ENCODE results near the gene COQ8B.

COQ8B gene

DNA sequence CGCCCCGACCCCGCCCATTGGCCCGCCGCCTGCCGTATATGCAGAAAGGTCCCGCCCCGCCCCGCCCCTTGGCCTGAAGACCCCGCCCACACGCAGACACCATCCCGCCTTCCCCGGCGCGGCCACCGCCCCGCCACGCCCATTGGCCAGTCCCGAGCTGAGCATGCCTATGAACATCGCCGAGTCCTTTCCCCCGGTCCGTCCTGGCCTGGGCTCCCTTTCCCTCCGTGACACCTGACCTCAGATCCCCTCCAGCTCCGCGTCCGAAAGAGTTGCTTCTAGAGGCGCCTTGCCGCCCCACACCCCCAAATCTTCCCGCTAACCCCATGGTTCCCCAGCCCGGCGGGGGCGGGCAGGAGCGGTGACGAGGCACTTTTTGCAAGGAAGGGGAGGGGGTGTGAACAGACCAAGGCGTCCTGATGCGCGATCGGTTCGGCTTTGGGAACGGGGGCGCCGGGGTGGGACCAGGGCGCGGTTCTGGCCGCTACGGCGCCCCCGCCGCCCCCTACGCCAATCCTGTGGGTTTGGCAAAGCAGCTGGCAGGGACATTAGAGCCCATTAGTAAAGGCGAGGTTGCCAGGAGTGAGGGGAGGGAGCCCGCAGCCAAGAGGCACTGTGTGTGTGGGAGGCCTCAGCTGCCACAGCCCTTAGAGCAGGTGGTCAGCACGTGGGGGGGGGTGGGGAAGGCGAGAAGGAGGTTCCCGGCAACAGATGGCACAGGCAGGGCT is 25.8 kb downstream of the COQ8B start:
- WGBS, 2 donors (ENCODE audit: extremely low coverage in 2 of 2, insufficient read length in 2 of 2, insufficient replicate concordance in 1 of 2), result no CpG with 5 or more reads among the region's 56 CpGs
- peak overlapping the region; percentile 61 to 63 for H3K4me3 ChIP-seq (ENCODE audit: low read length in 2 of 2)
- H2BK5ac ChIP-seq (ENCODE audit: low read length), result peak overlapping the region; percentile 93
- H3K27ac ChIP-seq (replicated peaks; ENCODE audit: low read length), result peak overlapping the region; percentile 50
- H4K91ac ChIP-seq (ENCODE audit: low read depth, low read length, poor library complexity), result no peak overlapping the region
- no peaks in the 10 kb centered on the region for H3K9me3 ChIP-seq (replicated peaks in 1 of 2; ENCODE audit: control insufficient read depth in 2 of 2, insufficient read depth in 1 of 2, low read depth in 1 of 2, low read length in 2 of 2)
- H2BK15ac ChIP-seq (ENCODE audit: low read length), result peak overlapping the region; percentile 70
- H3K79me1 ChIP-seq (ENCODE audit: low read depth, low read length), result peaks cover 10% of the 10 kb centered on the region
- H3K27me3 ChIP-seq (ENCODE audit: control insufficient read depth in 3 of 3, insufficient read depth in 3 of 3, low read depth in 1 of 3, low read length in 3 of 3), result no peaks in the 10 kb centered on the region
- peak overlapping the region; percentile 96 for H3K18ac ChIP-seq (ENCODE audit: low read length)
- H3K23ac ChIP-seq (ENCODE audit: low read depth, low read length, poor library complexity), result peak overlapping the region; percentile 65
- no peak overlapping the region for H3K4ac ChIP-seq (ENCODE audit: low read length)
- H2AFZ ChIP-seq (ENCODE audit: low read length), result peak overlapping the region; percentile 88
- peaks cover 25 to 43% of the 10 kb centered on the region in 2 donors for H3K36me3 ChIP-seq (replicated peaks in 1 of 2; ENCODE audit: control insufficient read depth in 2 of 2, insufficient read depth in 2 of 2, low read length in 2 of 2)
- H3K4me2 ChIP-seq (ENCODE audit: insufficient read depth, low read length, poor library complexity, severe bottlenecking), result peak overlapping the region; percentile 84
- H3K9ac ChIP-seq (ENCODE audit: low read depth, low read length, poor library complexity), result peak overlapping the region; percentile 63
- DNase-seq (ENCODE audit: low spot score), result no peak
- H2BK12ac ChIP-seq (ENCODE audit: low read length), result peak overlapping the region; percentile 41
- H2BK120ac ChIP-seq (ENCODE audit: low read depth, low read length), result no peak overlapping the region
- no peak overlapping the region for H4K8ac ChIP-seq (ENCODE audit: low read depth, low read length)
- peaks cover 20 to 22% of the 10 kb centered on the region in 2 donors for H3K4me1 ChIP-seq (ENCODE audit: control insufficient read depth in 2 of 2, insufficient read depth in 1 of 2, low read depth in 1 of 2, low read length in 2 of 2)
- H3K14ac ChIP-seq (ENCODE audit: low read length), result peak overlapping the region; percentile 51
- H2AK5ac ChIP-seq (ENCODE audit: low read depth, low read length), result peak overlapping the region; percentile 68

DNA sequence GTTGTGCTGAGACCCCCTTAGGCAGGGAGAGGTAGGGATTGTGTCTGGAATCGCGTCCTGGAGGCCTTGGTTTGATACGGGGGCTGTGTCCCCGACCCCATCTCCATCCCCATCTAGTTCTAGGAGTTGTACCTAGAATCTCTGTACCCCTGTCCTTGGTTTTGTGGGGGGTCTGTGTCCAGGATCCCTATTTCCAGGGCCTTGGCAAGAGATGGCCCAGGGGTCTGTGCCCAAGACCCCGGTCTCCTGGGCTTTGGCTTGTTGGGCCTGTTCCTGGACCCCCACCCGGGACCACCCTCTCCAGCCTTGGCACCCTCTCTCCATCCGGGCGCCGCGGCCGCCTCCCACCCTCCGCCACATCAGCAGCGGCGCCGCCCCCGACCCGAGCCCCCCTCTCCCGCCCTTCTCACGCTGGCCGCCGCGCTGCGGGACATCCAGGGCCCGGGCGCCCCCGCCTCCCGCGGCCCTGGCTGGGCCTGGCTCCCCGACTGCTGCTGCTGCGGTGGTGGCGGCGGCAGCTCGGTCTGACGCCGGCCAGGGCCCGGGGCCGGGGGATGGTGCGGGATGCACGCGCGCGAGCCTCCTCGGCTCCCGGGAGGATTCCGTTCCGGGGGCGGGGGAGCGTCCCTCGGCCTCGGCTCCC is 26.5 kb downstream of the COQ8B start, which contains the start of gene NUMBL:
NUMBL (minus strand) TSS at position 602 of the 643 bp plus-strand sequence; CDS start at position 434, 168 bp downstream.
- H3K4me3 ChIP-seq (ENCODE audit: low read length in 2 of 2), result peak within 1 kb of the TSS; percentile 61 to 88
- peak within 1 kb of the TSS; percentile 93 for H2AK5ac ChIP-seq (ENCODE audit: low read depth, low read length)
- no peak within 1 kb of the TSS for H3K4ac ChIP-seq (ENCODE audit: low read length)
- H2BK15ac ChIP-seq (ENCODE audit: low read length), result peak within 1 kb of the TSS; percentile 70
- H3K79me1 ChIP-seq (ENCODE audit: low read depth, low read length), result peaks cover 10% of the 10 kb centered on the region
- H2BK5ac ChIP-seq (ENCODE audit: low read length), result peak within 1 kb of the TSS; percentile 93
- peaks cover 20 to 22% of the 10 kb centered on the region in 2 donors for H3K4me1 ChIP-seq (ENCODE audit: control insufficient read depth in 2 of 2, insufficient read depth in 1 of 2, low read depth in 1 of 2, low read length in 2 of 2)
- H3K4me2 ChIP-seq (ENCODE audit: insufficient read depth, low read length, poor library complexity, severe bottlenecking), result peak within 1 kb of the TSS; percentile 86
- peak within 1 kb of the TSS; percentile 88 for H2AFZ ChIP-seq (ENCODE audit: low read length)
- peaks cover 28 to 43% of the 10 kb centered on the region in 2 donors for H3K36me3 ChIP-seq (replicated peaks in 1 of 2; ENCODE audit: control insufficient read depth in 2 of 2, insufficient read depth in 2 of 2, low read length in 2 of 2)
- H3K27me3 ChIP-seq (ENCODE audit: control insufficient read depth in 3 of 3, insufficient read depth in 3 of 3, low read depth in 1 of 3, low read length in 3 of 3), result no peaks in the 10 kb centered on the region
- peak; percentile 94 for DNase-seq (ENCODE audit: low spot score)
- H3K14ac ChIP-seq (ENCODE audit: low read length), result peak within 1 kb of the TSS; percentile 72
- peak within 1 kb of the TSS; percentile 91 for H3K9ac ChIP-seq (ENCODE audit: low read depth, low read length, poor library complexity)
- H3K18ac ChIP-seq (ENCODE audit: low read length), result peak within 1 kb of the TSS; percentile 96
- no CpG with 5 or more reads among the region's 50 CpGs for WGBS, 2 donors (ENCODE audit: extremely low coverage in 2 of 2, insufficient read length in 2 of 2, insufficient replicate concordance in 1 of 2)
- peak within 1 kb of the TSS; percentile 41 for H2BK12ac ChIP-seq (ENCODE audit: low read length)
- no peaks in the 10 kb centered on the region for H3K9me3 ChIP-seq (replicated peaks in 1 of 2; ENCODE audit: control insufficient read depth in 2 of 2, insufficient read depth in 1 of 2, low read depth in 1 of 2, low read length in 2 of 2)
- no peak within 1 kb of the TSS for H4K8ac ChIP-seq (ENCODE audit: low read depth, low read length)
- peak within 1 kb of the TSS; percentile 50 for H3K27ac ChIP-seq (replicated peaks; ENCODE audit: low read length)
- H2BK120ac ChIP-seq (ENCODE audit: low read depth, low read length), result no peak within 1 kb of the TSS
- no peak within 1 kb of the TSS for H4K91ac ChIP-seq (ENCODE audit: low read depth, low read length, poor library complexity)
- peak within 1 kb of the TSS; percentile 87 for H3K23ac ChIP-seq (ENCODE audit: low read depth, low read length, poor library complexity)

DNA sequence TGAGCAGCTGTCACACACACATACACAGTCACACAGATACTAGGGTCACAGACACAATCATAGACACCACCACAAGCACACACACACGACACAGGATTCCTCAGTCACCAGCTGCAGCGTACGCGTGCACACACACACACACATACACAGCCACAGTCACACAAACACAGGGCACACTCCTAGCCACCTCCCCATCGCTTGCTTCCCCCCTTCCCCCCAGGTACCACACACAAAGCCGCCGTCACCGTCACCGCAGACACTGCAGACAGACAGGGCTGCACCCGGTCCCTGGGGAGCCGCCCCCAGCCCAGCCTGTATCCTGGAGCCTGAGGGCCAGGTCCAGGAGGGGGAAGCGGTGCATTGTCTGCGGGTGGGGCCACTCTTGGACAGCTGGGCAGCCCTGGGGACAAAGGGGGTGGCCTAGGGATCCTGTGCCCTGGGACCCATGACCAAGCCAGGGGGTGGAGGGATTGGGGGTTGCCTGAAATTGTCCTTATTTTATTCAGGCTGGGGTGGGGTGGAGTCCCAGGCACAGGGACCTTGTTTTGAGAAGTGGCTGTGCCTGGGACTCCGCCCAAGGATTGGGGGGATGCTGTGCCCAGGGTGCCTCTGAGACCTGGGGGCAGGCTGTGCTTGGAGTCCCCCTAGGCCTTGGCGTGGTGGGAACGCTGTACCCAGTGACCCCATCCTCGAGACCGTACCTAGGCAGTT is 27.2 kb downstream of the COQ8B start:
- H2BK12ac ChIP-seq (ENCODE audit: low read length), result no peak overlapping the region
- H3K36me3 ChIP-seq (replicated peaks in 1 of 2; ENCODE audit: control insufficient read depth in 2 of 2, insufficient read depth in 2 of 2, low read length in 2 of 2), result peaks cover 30 to 44% of the 10 kb centered on the region in 2 donors
- no peak overlapping the region for H4K91ac ChIP-seq (ENCODE audit: low read depth, low read length, poor library complexity)
- H3K4me1 ChIP-seq (ENCODE audit: control insufficient read depth in 2 of 2, insufficient read depth in 1 of 2, low read depth in 1 of 2, low read length in 2 of 2), result peaks cover 20 to 22% of the 10 kb centered on the region in 2 donors
- no peak overlapping the region for H3K27ac ChIP-seq (replicated peaks; ENCODE audit: low read length)
- H3K14ac ChIP-seq (ENCODE audit: low read length), result peak overlapping the region; percentile 72
- no peak overlapping the region for H2BK120ac ChIP-seq (ENCODE audit: low read depth, low read length)
- H3K4me2 ChIP-seq (ENCODE audit: insufficient read depth, low read length, poor library complexity, severe bottlenecking), result peak overlapping the region; percentile 86
- no peak overlapping the region for H4K8ac ChIP-seq (ENCODE audit: low read depth, low read length)
- no peaks in the 10 kb centered on the region for H3K9me3 ChIP-seq (replicated peaks in 1 of 2; ENCODE audit: control insufficient read depth in 2 of 2, insufficient read depth in 1 of 2, low read depth in 1 of 2, low read length in 2 of 2)
- peak overlapping the region; percentile 88 for H2AFZ ChIP-seq (ENCODE audit: low read length)
- H3K9ac ChIP-seq (ENCODE audit: low read depth, low read length, poor library complexity), result peak overlapping the region; percentile 91
- no peak overlapping the region for H3K4ac ChIP-seq (ENCODE audit: low read length)
- WGBS, 2 donors (ENCODE audit: extremely low coverage in 2 of 2, insufficient read length in 2 of 2, insufficient replicate concordance in 1 of 2), result no CpG with 5 or more reads among the region's 18 CpGs
- H3K79me1 ChIP-seq (ENCODE audit: low read depth, low read length), result peaks cover 10% of the 10 kb centered on the region
- H2BK5ac ChIP-seq (ENCODE audit: low read length), result peak overlapping the region; percentile 35
- peak overlapping the region; percentile 90 for H3K18ac ChIP-seq (ENCODE audit: low read length)
- peak overlapping the region; percentile 93 for H2AK5ac ChIP-seq (ENCODE audit: low read depth, low read length)
- DNase-seq (ENCODE audit: low spot score), result no peak
- no peak overlapping the region for H2BK15ac ChIP-seq (ENCODE audit: low read length)
- H3K27me3 ChIP-seq (ENCODE audit: control insufficient read depth in 3 of 3, insufficient read depth in 3 of 3, low read depth in 1 of 3, low read length in 3 of 3), result no peaks in the 10 kb centered on the region
- peak overlapping the region; percentile 87 for H3K23ac ChIP-seq (ENCODE audit: low read depth, low read length, poor library complexity)
- peak overlapping the region; percentile 61 to 88 for H3K4me3 ChIP-seq (ENCODE audit: low read length in 2 of 2)

Measured in neuronal stem cell (in vitro differentiated cells).